Sigmoid colon (tissue), 4 donors: ENCODE data around the gene ULK2.

Source experiments
- CTCF ChIP-seq, 4 experiments: fragments of 450-650 bp in 3 of 4; fragments of 200-600 bp in 1 of 4; IDR thresholded peaks; one replicate each; pipeline ENCODE4 v1.5.1; 2016 to 2019; ENCODE audit warnings: antibody characterized with exemption in 4 of 4, mild to moderate bottlenecking in 3 of 4, moderate library complexity in 2 of 4
- EP300 ChIP-seq, 4 donors: sonication (generic); formaldehyde crosslinking; IDR thresholded peaks; one replicate each; pipeline ENCODE4 v1.6.1; 2017; ENCODE audit warnings: antibody characterized with exemption in 4 of 4
- POLR2A ChIP-seq, 2 donors: fragments of 450-650 bp; IDR thresholded peaks; one replicate each; pipeline ENCODE4 v1.6.1; 2016; ENCODE audit warnings: antibody characterized with exemption in 2 of 2, mild to moderate bottlenecking in 2 of 2, moderate library complexity in 2 of 2
- POLR2AphosphoS5 ChIP-seq, 4 donors: sonication (generic); formaldehyde crosslinking; IDR thresholded peaks; one replicate each; pipeline ENCODE4 v1.6.1; 2017; ENCODE audit warnings: antibody characterized with exemption in 4 of 4

- TF ChIP-seq CTCF (IDR thresholded peaks at IDR 0.05) (no peak), POLR2A (IDR thresholded peaks at IDR 0.05) (no peak), POLR2AphosphoS5 (IDR thresholded peaks at IDR 0.05) (no peak), EP300 (IDR thresholded peaks at IDR 0.05) (no peak)
These were observed 99.5 kb downstream of the ULK2 start for GRCh38 chr17:19768046-19768782.
